Measurements from ENCODE around the gene PTPRM. TPM values are rescaled to one million over a fixed set of nuclear protein-coding genes. Genes with fewer than 3 reads are reported as not detected.

PTPRM gene
- total RNA-seq, 1 experiment from 2014 or later = 14.5 TPM

DNA sequence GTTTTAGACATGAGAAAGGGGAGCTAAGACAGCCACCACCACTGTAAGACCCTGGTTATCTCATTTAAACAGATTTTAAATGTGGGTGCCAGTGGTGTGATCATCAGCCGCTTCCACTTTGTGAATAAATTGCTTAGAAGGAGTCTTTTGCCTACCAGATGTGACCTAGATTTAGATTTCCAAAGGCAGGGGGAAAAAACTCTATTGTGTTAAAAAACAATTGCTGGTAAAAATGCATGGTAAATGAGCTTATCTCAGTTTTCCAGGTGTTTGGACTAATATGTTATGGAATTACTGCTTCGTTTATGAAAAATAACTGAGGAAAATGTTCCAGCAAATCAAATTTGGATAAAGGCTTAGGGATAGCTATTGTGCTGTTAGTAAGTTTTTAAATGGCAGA, 575.8 kb downstream of the PTPRM start:
- no peak overlapping the region for H3K9ac ChIP-seq (ENCODE audit: low read length)
- POLR2A ChIA-PET = no interaction called here
- RAD21 ChIA-PET (ENCODE audit: low non-redundant PET in 1 of 2, low total read pairs in 2 of 2, uncharacterized antibody in 2 of 2, unreplicated experiment in 2 of 2) = no interaction called here
- H3K4me3 ChIP-seq (replicated peaks in 1 of 2; ENCODE audit: low read depth in 1 of 2, low read length in 2 of 2) = no peak overlapping the region
- no peak overlapping the region for H3K27ac ChIP-seq (ENCODE audit: low read depth, low read length)
- no peak for DNase-seq (ENCODE audit: low read depth, low spot score)
- intact Hi-C loops (cut with micrococcal nuclease) = no loop called here
- no peaks in the 10 kb centered on the region for H3K9me2 ChIP-seq (ENCODE audit: insufficient read depth)
- H3K4me2 ChIP-seq (ENCODE audit: low read length) = no peak overlapping the region
- H3K79me2 ChIP-seq (ENCODE audit: insufficient read depth, low read length) = no peaks in the 10 kb centered on the region
- no peak for ATAC-seq
- no TSS peak for BruUV-seq (replicated peaks)
- H4K20me1 ChIP-seq (ENCODE audit: insufficient read depth) = no peaks in the 10 kb centered on the region
- H3K4me1 ChIP-seq (ENCODE audit: control insufficient read depth in 1 of 2, insufficient read depth in 2 of 2, low read length in 2 of 2) = peaks cover 0 to 9% of the 10 kb centered on the region in 2 experiments; a peak in 2 of 4 replicates
- no peaks in the 10 kb centered on the region for H3K9me3 ChIP-seq (ENCODE audit: control insufficient read depth in 1 of 2, insufficient read depth in 1 of 2, low read depth in 1 of 2, low read length in 2 of 2)
- CTCF ChIA-PET = interaction anchor here (1.2 kb wide), 1 partner anchor 19 kb away, joined by 3 read pairs; no protein-coding TSS in a partner anchor
- H2AFZ ChIP-seq (ENCODE audit: low read depth, low read length, poor library complexity, severe bottlenecking) = no peak overlapping the region
- TF ChIP-seq, protein P1, sequence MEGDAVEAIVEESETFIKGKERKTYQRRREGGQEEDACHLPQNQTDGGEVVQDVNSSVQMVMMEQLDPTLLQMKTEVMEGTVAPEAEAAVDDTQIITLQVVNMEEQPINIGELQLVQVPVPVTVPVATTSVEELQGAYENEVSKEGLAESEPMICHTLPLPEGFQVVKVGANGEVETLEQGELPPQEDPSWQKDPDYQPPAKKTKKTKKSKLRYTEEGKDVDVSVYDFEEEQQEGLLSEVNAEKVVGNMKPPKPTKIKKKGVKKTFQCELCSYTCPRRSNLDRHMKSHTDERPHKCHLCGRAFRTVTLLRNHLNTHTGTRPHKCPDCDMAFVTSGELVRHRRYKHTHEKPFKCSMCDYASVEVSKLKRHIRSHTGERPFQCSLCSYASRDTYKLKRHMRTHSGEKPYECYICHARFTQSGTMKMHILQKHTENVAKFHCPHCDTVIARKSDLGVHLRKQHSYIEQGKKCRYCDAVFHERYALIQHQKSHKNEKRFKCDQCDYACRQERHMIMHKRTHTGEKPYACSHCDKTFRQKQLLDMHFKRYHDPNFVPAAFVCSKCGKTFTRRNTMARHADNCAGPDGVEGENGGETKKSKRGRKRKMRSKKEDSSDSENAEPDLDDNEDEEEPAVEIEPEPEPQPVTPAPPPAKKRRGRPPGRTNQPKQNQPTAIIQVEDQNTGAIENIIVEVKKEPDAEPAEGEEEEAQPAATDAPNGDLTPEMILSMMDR (IDR thresholded peaks at IDR 0.05 in 2 of 3, conservative IDR thresholded peaks at IDR 0.05 in 1 of 3; ENCODE audit: borderline replicate concordance in 1 of 3, insufficient read depth in 1 of 3, low read depth in 2 of 3, low read length in 2 of 3) = no peak
- TF ChIP-seq ZFX (IDR thresholded peaks at IDR 0.05) (no peak), JUND (IDR thresholded peaks at IDR 0.05) (no peak)
- TF ChIP-seq, protein P2, sequence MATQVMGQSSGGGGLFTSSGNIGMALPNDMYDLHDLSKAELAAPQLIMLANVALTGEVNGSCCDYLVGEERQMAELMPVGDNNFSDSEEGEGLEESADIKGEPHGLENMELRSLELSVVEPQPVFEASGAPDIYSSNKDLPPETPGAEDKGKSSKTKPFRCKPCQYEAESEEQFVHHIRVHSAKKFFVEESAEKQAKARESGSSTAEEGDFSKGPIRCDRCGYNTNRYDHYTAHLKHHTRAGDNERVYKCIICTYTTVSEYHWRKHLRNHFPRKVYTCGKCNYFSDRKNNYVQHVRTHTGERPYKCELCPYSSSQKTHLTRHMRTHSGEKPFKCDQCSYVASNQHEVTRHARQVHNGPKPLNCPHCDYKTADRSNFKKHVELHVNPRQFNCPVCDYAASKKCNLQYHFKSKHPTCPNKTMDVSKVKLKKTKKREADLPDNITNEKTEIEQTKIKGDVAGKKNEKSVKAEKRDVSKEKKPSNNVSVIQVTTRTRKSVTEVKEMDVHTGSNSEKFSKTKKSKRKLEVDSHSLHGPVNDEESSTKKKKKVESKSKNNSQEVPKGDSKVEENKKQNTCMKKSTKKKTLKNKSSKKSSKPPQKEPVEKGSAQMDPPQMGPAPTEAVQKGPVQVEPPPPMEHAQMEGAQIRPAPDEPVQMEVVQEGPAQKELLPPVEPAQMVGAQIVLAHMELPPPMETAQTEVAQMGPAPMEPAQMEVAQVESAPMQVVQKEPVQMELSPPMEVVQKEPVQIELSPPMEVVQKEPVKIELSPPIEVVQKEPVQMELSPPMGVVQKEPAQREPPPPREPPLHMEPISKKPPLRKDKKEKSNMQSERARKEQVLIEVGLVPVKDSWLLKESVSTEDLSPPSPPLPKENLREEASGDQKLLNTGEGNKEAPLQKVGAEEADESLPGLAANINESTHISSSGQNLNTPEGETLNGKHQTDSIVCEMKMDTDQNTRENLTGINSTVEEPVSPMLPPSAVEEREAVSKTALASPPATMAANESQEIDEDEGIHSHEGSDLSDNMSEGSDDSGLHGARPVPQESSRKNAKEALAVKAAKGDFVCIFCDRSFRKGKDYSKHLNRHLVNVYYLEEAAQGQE (IDR thresholded peaks at IDR 0.05; ENCODE audit: low read depth) = no peak
- TF ChIP-seq, protein P3, sequence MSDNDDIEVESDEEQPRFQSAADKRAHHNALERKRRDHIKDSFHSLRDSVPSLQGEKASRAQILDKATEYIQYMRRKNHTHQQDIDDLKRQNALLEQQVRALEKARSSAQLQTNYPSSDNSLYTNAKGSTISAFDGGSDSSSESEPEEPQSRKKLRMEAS (IDR thresholded peaks at IDR 0.05) = no peak
- no peaks in the 10 kb centered on the region for H3K27me3 ChIP-seq (ENCODE audit: insufficient read depth, low read length)
- H3K36me3 ChIP-seq (ENCODE audit: control insufficient read depth in 1 of 2, insufficient read depth in 2 of 2, low read length in 2 of 2) = no peaks in the 10 kb centered on the region

Data from HCT116 (cell line).